Stimulated activated naive CD8-positive, alpha-beta T cell treated with anti-CD3 and anti-CD28 coated beads, Interleukin-15, amount 100 ng/mL, for 72 hours (primary cell): ENCODE measurements around the gene ABCC9.
"Not testable (repeated sequence)": the region's sequence is repeated elsewhere in the genome, so short reads cannot be mapped to it uniquely, and the experiment has no call there.

Source experiments
- ATAC-seq: fragments of 150-1000 bp; cut with Tn5 transposase; 2 replicates; pipeline ENCODE4 v1.10.0; 2021; ENCODE audit warnings: mild to moderate bottlenecking, moderate library complexity
- DNase-seq, 2 donors: peaks; one replicate each; pipeline ENCODE4 v3.0.0; 2021 to 2022
- H3K27ac Mint-ChIP-seq, 2 donors: one replicate each; pipeline ENCODE4 v1.8.0; 2022; ENCODE audit warnings: mild to moderate bottlenecking in 2 of 2, mixed read lengths in 2 of 2, moderate library complexity in 2 of 2
- H3K27me3 Mint-ChIP-seq: one replicate; pipeline ENCODE4 v1.8.0; 2022; ENCODE audit warnings: mixed read lengths
- H3K4me1 Mint-ChIP-seq: one replicate; pipeline ENCODE4 v1.8.0; 2022; ENCODE audit warnings: mild to moderate bottlenecking, mixed read lengths
- H3K4me3 Mint-ChIP-seq, 2 donors: one replicate each; pipeline ENCODE4 v1.8.0; 2022; ENCODE audit warnings: mild to moderate bottlenecking in 2 of 2, mixed read lengths in 2 of 2, moderate library complexity in 1 of 2
- H3K9me3 Mint-ChIP-seq, 2 donors: one replicate each; pipeline ENCODE4 v1.8.0; 2022; ENCODE audit warnings: mixed read lengths in 2 of 2

ABCC9 gene

DNA sequence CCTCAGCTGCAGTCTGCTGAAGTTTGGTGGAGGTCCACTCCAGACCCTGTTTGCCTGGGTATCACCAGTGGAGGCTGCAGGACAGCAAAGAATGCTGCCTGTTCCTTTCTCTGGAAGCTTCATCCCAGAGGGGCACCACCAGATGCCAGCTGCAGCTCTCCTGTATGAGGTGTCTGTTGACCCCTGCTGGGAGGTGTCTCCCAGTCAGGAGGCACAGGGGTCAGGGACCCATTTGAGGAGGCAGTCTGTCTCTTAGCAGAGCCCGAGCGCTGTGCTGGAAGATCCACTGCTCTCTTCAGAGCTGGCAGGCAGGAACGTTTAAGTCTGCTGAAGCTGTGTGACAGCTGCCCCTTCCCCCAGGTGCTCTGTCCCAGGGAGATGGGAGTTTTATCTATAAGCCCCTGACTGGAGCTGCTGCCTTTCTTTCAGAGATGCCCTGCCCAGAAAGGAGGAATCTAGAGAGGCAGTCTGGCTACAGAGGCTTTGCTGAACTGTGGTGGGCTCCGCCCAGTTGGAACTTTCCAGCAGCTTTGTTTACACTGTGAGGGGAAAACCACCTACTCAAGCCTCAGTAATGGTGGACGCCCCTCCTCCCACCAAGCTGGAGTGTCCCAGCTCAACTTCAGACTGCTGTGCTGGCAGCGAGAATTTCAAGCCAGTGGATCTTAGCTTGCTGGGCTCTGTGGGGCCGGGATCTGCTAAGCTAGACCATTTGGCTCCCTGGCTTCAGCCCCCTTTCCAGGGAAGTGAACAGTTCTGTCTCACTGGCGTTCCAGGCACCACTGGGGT, 146.2 kb downstream of the ABCC9 start:
- ATAC-seq, DNase-seq, H3K4me1 Mint-ChIP-seq, H3K4me3 Mint-ChIP-seq, H3K27ac Mint-ChIP-seq, H3K9me3 Mint-ChIP-seq: not testable (repeated sequence)
- H3K27me3 Mint-ChIP-seq, result peaks cover 20% of the 10 kb centered on the region

DNA sequence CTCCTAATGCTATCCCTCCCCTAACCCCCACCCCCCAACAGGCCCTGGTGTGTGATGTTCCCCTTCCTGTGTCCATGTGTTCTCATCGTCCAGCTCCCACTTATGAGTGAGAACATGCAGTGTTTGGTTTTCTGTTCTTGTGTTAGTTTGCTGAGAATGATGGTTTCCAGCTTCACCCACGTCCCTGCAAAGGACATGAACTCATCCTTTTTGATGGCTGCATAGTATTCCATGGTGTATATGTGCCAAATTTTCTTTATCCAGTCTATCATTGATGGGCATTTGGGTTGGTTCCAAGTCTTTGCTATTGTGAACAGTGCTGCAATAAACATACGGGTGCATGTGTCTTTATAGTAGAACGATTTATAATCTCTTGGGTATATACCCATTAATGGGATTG, 151.5 kb downstream of the ABCC9 start:
- H3K4me1 Mint-ChIP-seq, ATAC-seq, DNase-seq, H3K27ac Mint-ChIP-seq, H3K4me3 Mint-ChIP-seq, H3K9me3 Mint-ChIP-seq: not testable (repeated sequence)
- H3K27me3 Mint-ChIP-seq, result peaks cover 27% of the 10 kb centered on the region

DNA sequence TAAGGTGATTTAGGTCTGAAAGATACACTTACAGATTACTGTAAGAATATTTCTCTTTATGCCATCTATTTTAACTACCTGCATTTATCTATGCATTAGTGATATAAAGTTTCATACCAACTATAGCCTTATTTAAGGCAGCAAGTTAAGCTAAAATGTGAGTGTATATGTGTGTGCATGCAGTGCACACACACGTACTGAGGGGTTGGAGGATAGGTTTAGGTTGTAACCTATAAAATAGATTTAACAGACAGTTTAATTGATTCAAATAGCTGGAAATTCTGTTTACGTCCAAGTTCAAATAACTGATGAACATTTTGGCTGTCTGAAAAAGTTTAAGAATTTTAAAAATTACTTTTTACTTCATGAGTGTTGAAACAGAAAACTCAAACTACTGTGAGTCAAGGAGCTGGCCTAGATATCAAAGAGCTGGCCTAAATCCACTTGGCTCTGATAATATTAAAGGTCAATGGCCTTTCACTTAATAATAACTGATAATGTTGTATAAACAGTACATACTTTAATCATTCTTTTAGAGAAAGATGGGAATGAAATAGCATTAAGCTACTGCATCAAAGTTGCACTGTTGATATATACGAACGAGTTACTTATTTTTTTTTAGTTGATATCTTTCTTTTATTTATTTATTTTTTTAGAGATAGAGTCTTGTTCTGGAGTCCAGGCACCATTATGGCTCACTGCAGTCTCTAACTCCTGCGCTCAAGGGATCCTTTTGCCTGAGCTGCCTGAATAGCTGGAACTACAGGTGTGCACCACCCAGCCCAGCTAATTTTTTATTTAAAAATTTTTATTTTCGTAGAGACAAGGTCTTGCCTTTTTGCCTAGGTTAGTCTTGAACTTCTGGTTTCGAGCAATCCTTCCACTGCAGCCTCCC, 152.9 kb downstream of the ABCC9 start:
- no peak for DNase-seq
- peaks cover 0 to 4% of the 10 kb centered on the region in 2 donors for H3K9me3 Mint-ChIP-seq

DNA sequence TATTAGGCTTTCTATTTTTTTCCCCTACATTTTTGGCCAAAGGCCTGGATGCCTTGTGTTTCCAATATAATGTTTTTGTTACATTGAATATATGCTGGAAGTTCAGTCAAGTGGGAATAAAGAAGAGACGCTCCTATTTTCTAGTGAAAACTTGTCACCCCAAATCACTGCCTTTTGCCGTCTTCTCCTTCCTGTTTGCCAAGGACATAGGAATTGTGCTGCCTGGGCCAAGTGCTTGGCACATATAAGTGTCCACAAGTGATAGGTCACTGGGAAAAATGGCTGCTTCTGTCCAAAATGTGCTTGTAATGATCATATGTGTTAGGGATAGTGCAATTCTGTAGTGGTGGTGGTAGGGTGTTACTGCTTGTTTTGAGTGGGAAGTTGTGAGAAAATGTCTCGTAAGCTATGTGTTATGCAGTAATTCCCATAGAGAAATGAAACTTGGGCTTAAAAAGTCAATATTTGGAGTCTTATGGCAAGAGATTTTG, 155.1 kb downstream of the ABCC9 start:
- H3K4me3 Mint-ChIP-seq, result no peak overlapping the region
- DNase-seq, result no peak
- no peaks in the 10 kb centered on the region for H3K9me3 Mint-ChIP-seq
- no peak overlapping the region for H3K27ac Mint-ChIP-seq
- ATAC-seq, result no peak
- H3K27me3 Mint-ChIP-seq, result peaks cover 7% of the 10 kb centered on the region
- no peaks in the 10 kb centered on the region for H3K4me1 Mint-ChIP-seq

More for the DNA sequence above, 152.9 kb downstream of the ABCC9 start:
- Mint-ChIP-seq H3K27ac (no peak overlapping the region), H3K4me3 (no peak overlapping the region), H3K4me1 (no peaks in the 10 kb centered on the region), H3K27me3 (peaks cover 19% of the 10 kb centered on the region)
- no peak for ATAC-seq

DNA sequence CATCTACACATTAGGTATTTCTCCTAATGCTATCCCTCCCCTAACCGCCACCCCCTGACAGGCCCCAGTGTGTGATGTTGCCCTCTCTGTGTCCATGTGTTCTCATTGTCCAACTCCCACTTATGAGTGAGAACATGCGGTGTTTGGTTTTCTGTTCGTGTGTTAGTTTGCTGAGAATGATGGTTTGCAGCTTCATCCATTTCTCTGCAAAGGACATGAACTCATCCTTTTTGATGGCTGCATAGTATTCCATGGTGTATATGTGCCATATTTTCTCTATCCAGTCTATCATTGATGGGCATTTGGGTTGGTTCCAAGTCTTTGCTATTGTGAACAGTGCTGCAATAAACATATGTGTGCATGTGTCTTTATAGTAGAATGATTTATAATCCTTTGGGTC, 158.5 kb downstream of the ABCC9 start:
- H3K4me1 Mint-ChIP-seq, ATAC-seq, DNase-seq, H3K27ac Mint-ChIP-seq, H3K4me3 Mint-ChIP-seq, H3K9me3 Mint-ChIP-seq: not testable (repeated sequence)
- H3K27me3 Mint-ChIP-seq, result peaks cover 14% of the 10 kb centered on the region

DNA sequence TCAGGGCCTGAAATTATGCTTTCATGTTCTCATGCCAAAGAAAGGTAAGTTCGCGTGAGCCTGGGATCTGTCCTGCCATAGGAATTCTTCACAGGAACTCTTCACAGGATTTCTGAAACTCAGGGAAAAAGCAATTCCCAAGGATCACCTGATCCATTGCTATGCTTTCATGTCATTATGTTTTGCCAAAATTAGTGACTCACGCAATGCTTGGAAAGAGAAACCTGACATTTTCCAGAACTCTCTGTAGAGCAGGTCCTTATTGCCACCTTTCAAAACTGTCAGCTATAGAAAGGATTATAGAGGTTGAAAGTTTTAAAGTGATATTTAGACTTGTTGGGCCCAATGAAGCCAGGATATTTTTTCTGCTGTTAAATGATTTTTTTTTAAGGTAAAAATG, 160.4 kb downstream of the ABCC9 start:
- ATAC-seq, result no peak
- Mint-ChIP-seq H3K4me1 (no peaks in the 10 kb centered on the region), H3K9me3 (no peaks in the 10 kb centered on the region), H3K4me3 (no peak overlapping the region), H3K27me3 (peaks cover 20% of the 10 kb centered on the region), H3K27ac (no peak overlapping the region)
- DNase-seq, result no peak

DNA sequence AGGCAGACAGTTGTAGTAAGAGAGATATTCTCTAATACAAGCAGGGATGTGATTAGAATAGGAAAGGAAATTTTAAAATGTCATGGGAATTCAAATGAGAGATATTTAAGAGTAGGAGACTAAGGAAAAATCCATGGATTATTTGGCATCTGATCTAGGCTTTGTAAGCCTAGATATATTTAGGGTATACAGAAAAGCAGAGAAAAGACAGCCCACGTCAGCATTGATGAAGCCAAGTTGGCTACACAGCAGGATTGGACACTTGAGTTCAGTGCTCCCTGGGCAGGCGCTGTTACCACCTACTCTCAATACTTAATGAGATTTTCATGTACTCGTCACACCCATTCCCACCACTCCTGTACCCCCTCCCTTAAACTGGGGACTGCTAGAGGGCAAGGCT, 165.1 kb downstream of the ABCC9 start:
- no peak overlapping the region for H3K27ac Mint-ChIP-seq
- H3K27me3 Mint-ChIP-seq, result peaks cover 46% of the 10 kb centered on the region
- peaks cover 8% of the 10 kb centered on the region for H3K4me1 Mint-ChIP-seq
- H3K4me3 Mint-ChIP-seq, result no peak overlapping the region
- no peaks in the 10 kb centered on the region for H3K9me3 Mint-ChIP-seq
- ATAC-seq, result no peak
- no peak for DNase-seq

DNA sequence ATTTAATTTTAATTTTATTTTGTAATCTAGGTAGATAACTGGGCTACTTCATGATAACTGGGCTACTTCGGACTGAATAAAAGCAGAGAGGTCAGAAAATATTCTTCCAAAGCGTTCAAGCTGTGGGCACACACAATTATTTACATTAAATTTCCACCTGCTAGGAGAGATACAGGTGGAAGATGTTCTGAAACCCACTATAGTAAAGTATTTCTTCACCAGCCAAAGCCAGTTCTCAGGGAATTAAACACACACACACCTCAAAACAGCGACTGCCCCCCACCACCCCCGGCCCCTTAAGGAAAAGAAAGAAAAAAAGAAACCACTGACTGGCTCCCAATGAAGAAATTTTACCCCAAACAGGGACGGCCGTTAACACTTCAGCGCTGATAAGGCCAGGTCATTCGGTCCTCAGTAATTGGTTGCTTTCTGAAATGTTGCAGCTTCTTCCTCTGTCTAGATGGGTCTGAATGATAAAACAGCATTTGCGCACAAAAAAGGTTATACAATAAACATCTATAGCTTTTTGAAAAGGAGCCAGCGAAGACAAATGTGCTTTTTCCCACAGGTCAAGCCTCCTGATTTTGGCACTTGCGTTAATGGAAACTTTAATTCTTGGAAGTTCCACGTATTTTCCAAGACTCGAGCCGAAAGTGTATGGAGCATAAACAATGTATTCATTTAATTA, 165.9 kb downstream of the ABCC9 start:
- H3K27me3 Mint-ChIP-seq, result peaks cover 46% of the 10 kb centered on the region

DNA sequence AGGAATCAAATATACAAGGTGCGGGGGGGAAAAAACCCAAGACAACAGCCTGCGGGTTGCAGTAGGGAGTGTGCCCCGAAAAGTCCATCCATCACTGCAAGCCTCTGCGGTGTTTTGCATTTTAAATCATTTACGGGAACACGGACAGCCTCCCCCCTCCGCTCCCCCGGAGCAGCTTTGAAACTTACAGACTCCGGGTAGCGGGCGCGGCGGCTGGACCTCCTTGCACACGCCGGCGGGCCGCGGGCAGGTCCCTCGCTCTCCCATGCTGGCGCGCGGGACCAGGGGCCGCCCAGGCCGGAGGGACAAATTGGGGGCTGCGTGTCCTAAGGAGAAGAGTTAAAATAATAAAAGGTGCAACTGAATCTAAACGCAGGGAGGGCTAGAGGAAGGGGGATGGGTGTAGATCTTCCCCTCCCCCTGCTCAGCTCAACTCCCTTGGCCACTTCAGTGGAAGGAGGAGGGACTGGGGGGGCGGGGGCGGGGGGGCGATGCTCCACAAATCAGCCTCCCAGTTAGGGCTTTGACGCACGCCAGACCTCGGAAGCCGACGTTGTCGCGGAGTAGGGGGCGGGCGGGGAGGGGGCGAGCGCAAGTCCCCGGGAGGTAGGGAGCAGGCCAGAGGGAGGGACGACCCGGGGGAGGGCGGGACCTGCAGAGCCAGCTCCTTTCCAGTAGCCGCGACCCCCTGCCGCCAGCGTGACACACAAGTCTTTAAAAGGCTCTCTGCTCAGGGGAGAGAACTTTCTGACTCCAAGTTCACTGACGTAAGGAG, 166.7 kb downstream of the ABCC9 start, which contains the start of gene KCNJ8:
KCNJ8 (minus strand) TSS at position 349 of the 775 bp plus-strand sequence. CDS start 1,090 bp downstream, outside the sequence.
- ATAC-seq, result peak; percentile 59
- H3K27ac Mint-ChIP-seq, result no peak within 1 kb of the TSS

More for the DNA sequence above, 165.9 kb downstream of the ABCC9 start:
- Mint-ChIP-seq H3K9me3 (no peaks in the 10 kb centered on the region), H3K27ac (no peak overlapping the region), H3K4me3 (peak overlapping the region in 1 of 2 donors; percentile 27), H3K4me1 (peaks cover 8% of the 10 kb centered on the region)
- ATAC-seq (no peak), DNase-seq (no peak)

DNA sequence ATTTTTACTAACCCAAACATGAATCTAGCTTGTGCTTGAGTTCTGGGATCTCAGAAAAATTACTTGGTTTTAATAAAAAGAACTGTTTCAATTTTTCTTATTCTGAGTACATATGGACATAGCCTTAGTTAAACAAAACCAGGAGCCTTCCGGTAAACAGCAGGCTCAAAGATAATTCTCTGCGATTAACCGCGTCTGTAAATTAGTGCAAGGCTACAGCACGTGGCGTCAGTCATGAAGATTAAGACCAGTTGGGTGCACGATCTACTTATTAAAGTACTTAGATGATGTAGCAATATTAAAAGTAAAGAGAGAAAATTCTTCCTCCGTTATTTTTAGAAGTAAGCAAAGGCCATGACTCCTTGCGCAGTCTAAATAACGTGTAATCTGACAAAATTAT, 167.4 kb downstream of the ABCC9 start:
- H3K27ac Mint-ChIP-seq, result no peak overlapping the region
- no peaks in the 10 kb centered on the region for H3K9me3 Mint-ChIP-seq
- DNase-seq (no peak), ATAC-seq (no peak)
- peaks cover 46% of the 10 kb centered on the region for H3K27me3 Mint-ChIP-seq
- peaks cover 8% of the 10 kb centered on the region for H3K4me1 Mint-ChIP-seq
- H3K4me3 Mint-ChIP-seq, result peak overlapping the region; percentile 42 to 46

More for the DNA sequence above, 166.7 kb downstream of the ABCC9 start, which contains the start of gene KCNJ8:
- peak within 1 kb of the TSS; percentile 66 to 75 for H3K4me3 Mint-ChIP-seq
- H3K9me3 Mint-ChIP-seq, result no peaks in the 10 kb centered on the region
- DNase-seq, result peak in 1 of 2 donors; percentile 3
- H3K4me1 Mint-ChIP-seq, result peaks cover 8% of the 10 kb centered on the region
- H3K27me3 Mint-ChIP-seq, result peaks cover 46% of the 10 kb centered on the region

DNA sequence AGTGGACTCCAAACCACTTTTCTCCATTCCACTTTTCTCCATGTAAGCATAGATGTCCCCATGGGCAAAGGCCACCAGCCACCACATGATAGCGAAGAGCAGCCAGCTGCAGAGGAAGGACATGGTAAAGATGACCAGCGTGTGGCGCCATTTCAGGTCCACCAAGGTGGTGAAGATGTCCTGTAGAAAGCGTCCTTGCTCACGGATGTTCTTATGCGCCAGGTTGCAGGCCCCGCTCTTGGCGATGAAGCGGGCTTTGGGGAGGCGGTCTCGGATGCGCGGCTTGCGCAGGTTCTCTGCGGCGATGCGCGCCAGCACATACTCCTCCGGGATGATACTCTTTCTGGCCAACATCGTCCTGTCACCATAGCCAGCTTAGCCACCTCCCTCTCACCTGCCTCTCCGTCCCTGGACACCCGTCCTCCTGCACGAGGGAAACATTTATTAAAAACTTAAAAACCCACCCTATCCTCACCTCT, 167.9 kb downstream of the ABCC9 start:
- DNase-seq, result peak in 1 of 2 donors; percentile 4
- ATAC-seq, result peak; percentile 50
- H3K4me3 Mint-ChIP-seq, result peak overlapping the region; percentile 42 to 46

DNA sequence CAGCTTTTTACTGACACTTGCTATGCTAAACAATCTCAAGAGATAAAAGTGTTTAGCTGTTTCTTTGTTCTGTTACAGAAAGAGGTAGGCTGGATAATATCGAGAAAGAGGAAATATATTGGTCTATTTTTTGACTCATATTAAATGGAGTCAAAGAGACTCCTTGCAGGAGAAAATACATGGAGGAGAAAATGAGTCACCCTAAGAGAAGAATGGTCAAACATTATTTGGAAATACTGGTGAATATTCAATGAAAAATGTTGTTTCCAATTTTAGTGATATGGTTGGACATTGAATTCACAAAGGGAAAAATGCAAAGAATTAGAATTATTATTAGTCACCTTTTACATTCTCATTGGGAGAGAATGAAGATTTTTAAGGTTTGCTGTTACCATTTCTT, 169.9 kb downstream of the ABCC9 start:
- Mint-ChIP-seq H3K4me1 (peaks cover 8% of the 10 kb centered on the region), H3K27me3 (peaks cover 32% of the 10 kb centered on the region), H3K27ac (no peak overlapping the region), H3K4me3 (no peak overlapping the region), H3K9me3 (no peaks in the 10 kb centered on the region)
- no peak for ATAC-seq
- no peak for DNase-seq

More for the DNA sequence above, 167.9 kb downstream of the ABCC9 start:
- H3K9me3 Mint-ChIP-seq, result no peaks in the 10 kb centered on the region
- H3K27me3 Mint-ChIP-seq, result peaks cover 45% of the 10 kb centered on the region
- H3K27ac Mint-ChIP-seq, result no peak overlapping the region
- H3K4me1 Mint-ChIP-seq, result peaks cover 8% of the 10 kb centered on the region

DNA sequence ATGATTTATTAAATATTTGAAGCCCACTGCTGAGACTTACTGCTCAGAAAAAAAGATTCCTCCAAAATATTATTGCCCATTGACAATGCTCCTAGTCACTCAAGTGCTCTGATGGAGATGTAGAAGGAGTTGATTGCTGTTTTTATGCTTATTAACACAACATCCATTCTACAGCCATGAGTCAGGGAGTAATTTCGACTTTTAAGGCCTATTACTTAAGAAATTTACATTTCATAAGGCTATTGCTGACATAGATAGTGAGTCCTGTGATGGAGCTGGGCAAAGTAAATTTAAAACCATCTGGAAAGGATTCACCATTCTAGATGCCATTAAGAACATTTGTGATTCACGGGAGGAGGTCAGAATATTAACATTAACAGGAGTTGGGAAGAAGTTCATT, 171.9 kb downstream of the ABCC9 start:
- Mint-ChIP-seq H3K4me3 (no peak overlapping the region), H3K27me3 (peaks cover 12% of the 10 kb centered on the region)

DNA sequence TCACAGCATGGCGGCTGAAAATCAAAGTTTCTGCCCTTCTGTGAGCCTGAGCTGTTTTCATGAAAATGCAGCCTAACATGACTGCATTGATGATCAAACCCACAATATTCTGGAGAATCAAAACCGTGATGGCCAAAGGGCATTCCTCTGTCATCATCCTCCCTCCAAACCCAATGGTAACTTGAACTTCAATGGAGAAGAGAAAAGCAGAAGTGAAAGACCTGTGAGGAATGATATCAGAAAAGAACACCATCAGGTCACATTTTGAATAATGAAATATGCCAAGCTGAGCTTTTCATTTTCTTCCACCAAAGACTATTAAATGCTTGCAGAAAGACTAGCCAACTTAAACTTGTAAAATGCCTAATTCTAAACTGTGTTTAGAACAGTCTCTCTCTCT, 174.8 kb downstream of the ABCC9 start:
- no peaks in the 10 kb centered on the region for H3K9me3 Mint-ChIP-seq
- no peak for ATAC-seq
- H3K4me3 Mint-ChIP-seq, result no peak overlapping the region
- no peak overlapping the region for H3K27ac Mint-ChIP-seq
- no peak for DNase-seq
- peaks cover 7% of the 10 kb centered on the region for H3K27me3 Mint-ChIP-seq
- no peaks in the 10 kb centered on the region for H3K4me1 Mint-ChIP-seq

More for the DNA sequence above, 171.9 kb downstream of the ABCC9 start:
- no peak for DNase-seq
- no peak overlapping the region for H3K27ac Mint-ChIP-seq
- no peaks in the 10 kb centered on the region for H3K9me3 Mint-ChIP-seq
- ATAC-seq, result no peak
- peaks cover 8% of the 10 kb centered on the region for H3K4me1 Mint-ChIP-seq
